CD14-positive monocyte (primary cell): ENCODE data around the gene GABBR2. TPM values are rescaled to one million over a fixed set of nuclear protein-coding genes. Genes with fewer than 3 reads are reported as not detected.

Experiments
- DNase-seq, 3 donors: peaks; one replicate each; pipeline ENCODE4 v3.0.0-alpha.2; 2011 to 2022
- H2AFZ ChIP-seq: 2 replicates; pipeline ENCODE4 v1.6.0; 2012; ENCODE audit warnings: mild to moderate bottlenecking, low read depth, low read length, inconsistent platforms; ENCODE audit not compliant: insufficient read depth, poor library complexity, severe bottlenecking
- H3K27ac ChIP-seq, 2 donors: 1 replicate in 1 of 2; 2 replicates in 1 of 2; pipeline ENCODE4 v1.5.1; 2012 to 2013; ENCODE audit warnings: low read length in 2 of 2, control low read depth in 1 of 2, inconsistent platforms in 1 of 2, low read depth in 1 of 2, mild to moderate bottlenecking in 1 of 2
- H3K27me3 ChIP-seq, 2 donors: one replicate each; pipeline versions ENCODE4 v1.6.0 to v1.6.1; 2011 to 2013; ENCODE audit warnings: low read length in 2 of 2; ENCODE audit not compliant: control insufficient read depth in 2 of 2, insufficient read depth in 2 of 2
- H3K36me3 ChIP-seq, 2 donors: replicated peaks in 1 of 2; 1 replicate in 1 of 2; 2 replicates in 1 of 2; pipeline versions ENCODE4 v1.5.1 to v1.6.1; 2012 to 2013; ENCODE audit warnings: low read length in 2 of 2, control low read depth in 1 of 2, inconsistent platforms in 1 of 2, mild to moderate bottlenecking in 1 of 2; ENCODE audit not compliant: insufficient read depth in 2 of 2, control insufficient read depth in 1 of 2
- H3K4me1 ChIP-seq, 2 donors: 1 replicate in 1 of 2; 2 replicates in 1 of 2; pipeline versions ENCODE4 v1.5.1 to v1.6.1; 2012 to 2013; ENCODE audit warnings: low read length in 2 of 2, control low read depth in 1 of 2, inconsistent platforms in 1 of 2, mild to moderate bottlenecking in 1 of 2, moderate library complexity in 1 of 2; ENCODE audit not compliant: insufficient read depth in 2 of 2, control insufficient read depth in 1 of 2
- H3K4me2 ChIP-seq: replicated peaks from 2 replicates; pipeline ENCODE3; 2012; ENCODE audit warnings: low read length, moderate library complexity, mild to moderate bottlenecking; ENCODE audit not compliant: poor library complexity, severe bottlenecking; ENCODE audit errors: extremely low read depth
- H3K4me3 ChIP-seq, 3 experiments: fragments of 200-600 bp in 1 of 3; sonication (generic) in 1 of 3; replicated peaks in 1 of 3; 1 replicate in 2 of 3; 2 replicates in 1 of 3; pipeline ENCODE4 v1.5.1; 2011 to 2013; ENCODE audit warnings: low read length in 3 of 3, mild to moderate bottlenecking in 3 of 3, control low read depth in 2 of 3, low read depth in 2 of 3, inconsistent platforms in 1 of 3, moderate library complexity in 1 of 3
- H3K79me2 ChIP-seq: 2 replicates; pipeline ENCODE4 v1.6.0; 2012; ENCODE audit warnings: mild to moderate bottlenecking, control low read depth, inconsistent platforms, low read length, moderate library complexity; ENCODE audit not compliant: insufficient read depth
- H3K9ac ChIP-seq: 2 replicates; pipeline ENCODE4 v1.6.0; 2017; ENCODE audit warnings: low read length, mild to moderate bottlenecking; ENCODE audit not compliant: insufficient read depth, poor library complexity, severe bottlenecking
- H3K9me3 ChIP-seq, 2 donors: replicated peaks in 1 of 2; 1 replicate in 1 of 2; 2 replicates in 1 of 2; pipeline versions ENCODE4 v1.5.1 to v1.6.1; 2012 to 2013; ENCODE audit warnings: low read length in 2 of 2, control low read depth in 1 of 2; ENCODE audit not compliant: control insufficient read depth in 1 of 2, insufficient read depth in 1 of 2
- H4K20me1 ChIP-seq: 2 replicates; pipeline ENCODE4 v1.6.0; 2012; ENCODE audit warnings: mild to moderate bottlenecking, low read length, control low read depth, moderate library complexity; ENCODE audit not compliant: insufficient read depth
- H3K27ac Mint-ChIP-seq, 7 donors: one replicate each; pipeline ENCODE4 v1.8.0; 2020; ENCODE audit warnings: mild to moderate bottlenecking in 7 of 7, mixed read lengths in 7 of 7, moderate library complexity in 6 of 7, inconsistent platforms in 2 of 7
- H3K27me3 Mint-ChIP-seq, 3 donors: one replicate each; pipeline ENCODE4 v1.8.0; 2021 to 2022; ENCODE audit warnings: low read depth in 3 of 3, mild to moderate bottlenecking in 3 of 3, mixed read lengths in 3 of 3, moderate library complexity in 3 of 3, inconsistent platforms in 1 of 3
- H3K36me3 Mint-ChIP-seq, 2 donors: one replicate each; pipeline ENCODE4 v1.8.0; 2020; ENCODE audit warnings: mixed read lengths in 2 of 2, inconsistent platforms in 1 of 2, mild to moderate bottlenecking in 1 of 2
- H3K4me1 Mint-ChIP-seq: one replicate; pipeline ENCODE4 v1.8.0; 2020; ENCODE audit warnings: mild to moderate bottlenecking, mixed read lengths
- H3K4me3 Mint-ChIP-seq, 2 donors: one replicate each; pipeline ENCODE4 v1.8.0; 2020; ENCODE audit warnings: mild to moderate bottlenecking in 2 of 2, mixed read lengths in 2 of 2, moderate library complexity in 1 of 2
- H3K9me3 Mint-ChIP-seq, 7 donors: one replicate each; pipeline ENCODE4 v1.8.0; 2020 to 2022; ENCODE audit warnings: mixed read lengths in 7 of 7, mild to moderate bottlenecking in 6 of 7, moderate library complexity in 6 of 7, inconsistent platforms in 2 of 7
- WGBS: methylation state at CpG from one replicate; pipeline ENCODE4 v1.1.5; 2013; ENCODE audit warnings: missing lambda C conversion rate; ENCODE audit not compliant: insufficient coverage; 5-methylcytosine and 5-hydroxymethylcytosine counted together
- intact Hi-C, 2 donors: fragments of 100-400 bp; cut with micrococcal nuclease; formaldehyde crosslinking; loops; one replicate each; pipeline versions ENCODE4 v1.15.0 to v1.15.1; 2023
- polyA plus RNA-seq, 3 donors: library from polyadenylated mRNA; depleted of rRNA in 1 of 3; unstranded in 2 of 3; stranded (reverse) in 1 of 3; fragments of 300-500 nt in 2 of 3; fragments of >200 nt in 1 of 3; fragmentation: Illumina TruSeq in 2 of 3; gene quantifications; 1 replicate in 2 of 3; 2 replicates in 1 of 3; pipeline ENCODE4 v1.2.3, GENCODE V29; 2012 to 2021
- TF ChIP-seq, protein P1 (sequence below): fragments of 200-600 bp; IDR thresholded peaks from one replicate; pipeline ENCODE4 v1.8.0; 2022; ENCODE audit warnings: antibody characterized with exemption, mild to moderate bottlenecking

The GABBR2 gene
- polyA plus RNA-seq, 3 donors, result not detected

DNA sequence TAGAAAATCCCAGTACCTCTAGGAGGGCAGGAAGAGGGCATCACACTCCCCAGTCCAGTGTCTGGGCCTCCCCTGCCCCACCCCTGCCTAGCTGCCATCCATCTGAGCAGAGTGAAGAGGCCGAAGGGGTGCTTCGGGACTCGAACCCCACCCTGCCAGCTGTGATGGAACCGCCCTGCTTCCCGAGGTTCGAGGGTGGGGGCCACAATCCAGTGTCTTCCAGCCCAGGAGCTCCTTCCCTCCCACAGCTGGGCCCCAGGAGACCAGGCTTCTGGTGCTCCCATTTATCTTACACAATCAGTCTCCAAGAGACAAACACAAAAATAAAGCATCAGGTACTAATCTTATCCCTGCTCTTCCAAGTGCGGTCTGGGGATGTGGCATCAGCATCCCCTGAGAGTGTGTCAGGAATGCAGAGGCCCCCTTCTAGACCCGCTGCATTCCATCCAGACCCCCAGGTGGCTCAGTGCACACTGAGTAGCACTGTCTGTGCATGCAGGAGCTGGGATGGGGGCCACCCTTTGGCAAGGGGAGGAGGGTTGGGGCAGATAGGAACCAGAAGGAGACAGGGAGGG is 330.4 kb downstream of the GABBR2 start:
- Mint-ChIP-seq H3K27ac (no peak overlapping the region), H3K9me3 (peaks cover 0 to 2% (median 0%) of the 10 kb centered on the region in 7 donors), H3K27me3 (peaks cover 0 to 1% (median 1%) of the 10 kb centered on the region in 3 donors), H3K4me3 (no peak overlapping the region), H3K36me3 (no peaks in the 10 kb centered on the region), H3K4me1 (peaks cover 2% of the 10 kb centered on the region)
- Histone ChIP-seq H2AFZ (no peak overlapping the region), H4K20me1 (no peaks in the 10 kb centered on the region), H3K27me3 (no peaks in the 10 kb centered on the region), H3K4me2 (no peak overlapping the region), H3K36me3 (no peaks in the 10 kb centered on the region), H3K4me3 (no peak overlapping the region), H3K4me1 (no peaks in the 10 kb centered on the region), H3K79me2 (no peaks in the 10 kb centered on the region), H3K9me3 (no peaks in the 10 kb centered on the region), H3K9ac (no peak overlapping the region), H3K27ac (no peak overlapping the region)
- TF ChIP-seq, protein P1, sequence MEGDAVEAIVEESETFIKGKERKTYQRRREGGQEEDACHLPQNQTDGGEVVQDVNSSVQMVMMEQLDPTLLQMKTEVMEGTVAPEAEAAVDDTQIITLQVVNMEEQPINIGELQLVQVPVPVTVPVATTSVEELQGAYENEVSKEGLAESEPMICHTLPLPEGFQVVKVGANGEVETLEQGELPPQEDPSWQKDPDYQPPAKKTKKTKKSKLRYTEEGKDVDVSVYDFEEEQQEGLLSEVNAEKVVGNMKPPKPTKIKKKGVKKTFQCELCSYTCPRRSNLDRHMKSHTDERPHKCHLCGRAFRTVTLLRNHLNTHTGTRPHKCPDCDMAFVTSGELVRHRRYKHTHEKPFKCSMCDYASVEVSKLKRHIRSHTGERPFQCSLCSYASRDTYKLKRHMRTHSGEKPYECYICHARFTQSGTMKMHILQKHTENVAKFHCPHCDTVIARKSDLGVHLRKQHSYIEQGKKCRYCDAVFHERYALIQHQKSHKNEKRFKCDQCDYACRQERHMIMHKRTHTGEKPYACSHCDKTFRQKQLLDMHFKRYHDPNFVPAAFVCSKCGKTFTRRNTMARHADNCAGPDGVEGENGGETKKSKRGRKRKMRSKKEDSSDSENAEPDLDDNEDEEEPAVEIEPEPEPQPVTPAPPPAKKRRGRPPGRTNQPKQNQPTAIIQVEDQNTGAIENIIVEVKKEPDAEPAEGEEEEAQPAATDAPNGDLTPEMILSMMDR, result no peak
- 97% methylated on average over 8 of the region's 8 CpGs for WGBS
- intact Hi-C loops, result no loop called here
- no peak for DNase-seq

DNA sequence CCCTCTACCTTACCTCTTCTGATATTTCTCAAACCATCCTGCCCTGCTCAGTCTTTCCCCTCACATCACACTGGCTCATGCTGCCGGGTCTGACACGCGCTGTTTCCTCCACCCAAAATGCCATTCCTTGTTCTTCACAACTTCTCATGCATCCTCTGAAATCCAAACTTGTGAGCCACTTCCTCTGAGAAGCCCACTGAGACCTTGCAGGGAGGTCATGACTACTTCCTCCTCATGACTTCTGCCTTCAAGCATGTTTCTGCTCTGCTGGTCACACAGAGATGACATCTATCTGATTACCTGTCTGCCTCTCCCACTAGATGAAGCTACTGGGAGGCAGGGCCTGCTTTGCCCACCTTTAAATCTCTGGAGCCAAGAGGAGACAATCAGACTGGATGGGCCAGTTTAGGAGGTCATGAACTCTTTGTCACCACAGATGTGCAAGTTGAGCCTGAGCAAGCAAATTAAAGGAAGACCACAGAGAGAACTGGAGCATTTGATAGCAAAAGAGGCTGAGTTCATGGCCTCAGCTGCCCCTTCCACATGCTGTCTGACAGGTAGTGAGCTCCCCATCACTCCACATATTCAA is 333.5 kb downstream of the GABBR2 start:
- Histone ChIP-seq H3K4me3 (no peak overlapping the region), H3K79me2 (no peaks in the 10 kb centered on the region), H3K27ac (no peak overlapping the region), H3K4me1 (no peaks in the 10 kb centered on the region), H3K4me2 (no peak overlapping the region), H3K9ac (no peak overlapping the region), H3K9me3 (no peaks in the 10 kb centered on the region), H3K36me3 (no peaks in the 10 kb centered on the region), H3K27me3 (no peaks in the 10 kb centered on the region), H4K20me1 (no peaks in the 10 kb centered on the region), H2AFZ (no peak overlapping the region)
- Mint-ChIP-seq H3K4me1 (peaks cover 2% of the 10 kb centered on the region), H3K36me3 (no peaks in the 10 kb centered on the region), H3K4me3 (no peak overlapping the region), H3K27me3 (peaks cover 0 to 2% (median 0%) of the 10 kb centered on the region in 3 donors), H3K27ac (peak overlapping the region in 1 of 7 donors; percentile 4), H3K9me3 (peaks cover 0 to 2% (median 0%) of the 10 kb centered on the region in 7 donors)
- 70% methylated on average over 3 of the region's 3 CpGs for WGBS
- TF ChIP-seq, protein P1, result no peak
- DNase-seq, result no peak
- intact Hi-C loops, result no loop called here
